Stomach (tissue), 4 donors: ENCODE data around the gene GPI.

Experiments used
- CTCF ChIP-seq, 7 experiments: fragments of 450-650 bp in 4 of 7; fragments of 200-600 bp in 3 of 7; sonication (generic) in 3 of 7; IDR thresholded peaks; one replicate each; pipeline ENCODE4 v1.5.1; 2016 to 2019; ENCODE audit warnings: antibody characterized with exemption in 7 of 7, control low read depth in 2 of 7, mild to moderate bottlenecking in 1 of 7
- EP300 ChIP-seq: sonication (generic); formaldehyde crosslinking; IDR thresholded peaks from one replicate; pipeline ENCODE4 v1.6.1; 2017; ENCODE audit warnings: antibody characterized with exemption
- POLR2A ChIP-seq, 4 donors: fragments of 450-650 bp; IDR thresholded peaks; one replicate each; pipeline ENCODE4 v1.6.1; 2016; ENCODE audit warnings: antibody characterized with exemption in 4 of 4, control low read depth in 2 of 4, mild to moderate bottlenecking in 1 of 4, moderate library complexity in 1 of 4
- POLR2AphosphoS5 ChIP-seq, 3 donors: sonication (generic); formaldehyde crosslinking; IDR thresholded peaks; one replicate each; pipeline ENCODE4 v1.6.1; 2016; ENCODE audit warnings: antibody characterized with exemption in 3 of 3

DNA sequence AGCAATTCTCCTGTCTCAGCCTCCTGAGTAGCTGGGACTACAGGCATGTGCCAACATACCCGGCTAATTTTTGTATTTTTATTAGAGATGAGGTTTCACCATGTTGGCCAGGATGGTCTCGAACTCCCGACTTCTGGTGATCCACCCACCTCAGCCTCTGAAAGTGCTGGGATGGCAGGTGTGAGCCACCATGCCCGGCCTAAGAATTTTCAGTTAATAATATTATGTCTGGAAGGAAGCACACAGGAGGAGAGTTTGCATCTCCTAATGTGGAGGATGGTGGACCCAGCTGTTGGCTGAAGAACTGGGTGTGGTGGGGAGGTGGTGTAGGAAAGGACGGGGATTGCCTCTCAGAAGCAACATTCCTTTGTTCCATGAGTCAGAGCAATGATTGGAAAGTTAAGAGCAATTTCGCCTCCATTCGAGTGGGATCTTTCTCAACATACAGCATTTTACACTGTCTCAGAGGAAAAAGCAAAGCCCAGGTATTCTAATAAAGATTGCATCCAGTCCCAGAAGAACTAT is 51.1 kb downstream of the GPI start:
- TF ChIP-seq CTCF (IDR thresholded peaks at IDR 0.05), result no peak
- no peak for TF ChIP-seq POLR2A (IDR thresholded peaks at IDR 0.05)
- TF ChIP-seq EP300, result no peak
- no peak for TF ChIP-seq POLR2AphosphoS5 (IDR thresholded peaks at IDR 0.05)
